PC-3 (cell line): Measurements from ENCODE around the gene ADD1. TPM values are rescaled to one million over a fixed set of nuclear protein-coding genes. Genes with fewer than 3 reads are reported as not detected.
"Not testable (repeated sequence)": the region's sequence is repeated elsewhere in the genome, so short reads cannot be mapped to it uniquely, and the experiment has no call there.

Source experiments
- ATAC-seq: fragments of 200-7000 bp; cut with Tn5 transposase; 2 replicates; pipeline ENCODE4 v1.9.1; 2020; ENCODE audit warnings: mild to moderate bottlenecking, moderate library complexity
- BruUV-seq: library from RNA; stranded (reverse); fragments of 400-500 nt; replicated peaks from 2 replicates; lab custom pipeline; 2021; lab: Mats Ljungman, UMichigan
- CTCF ChIA-PET: fragments of 300-600 bp; sonication (Branson Sonifier 250); formaldehyde crosslinking; loops from one replicate; lab custom pipeline; 2022; ENCODE audit warnings: antibody characterized with exemption; lab: Charles Lee
- POLR2A ChIA-PET: fragments of 300-600 bp; sonication (Branson Sonifier 250); formaldehyde crosslinking; loops from one replicate; lab custom pipeline; 2022; ENCODE audit warnings: antibody characterized with exemption; ENCODE audit not compliant: unreplicated experiment; lab: Charles Lee
- DNase-seq: peaks from one replicate; pipeline ENCODE4 v3.0.0-alpha.2; 2015
- H2AFZ ChIP-seq: fragments of 300-600 bp; sonication (generic); 2 replicates; pipeline ENCODE4 v1.6.0; 2016; ENCODE audit warnings: antibody characterized with exemption, low read length
- H3F3A ChIP-seq: fragments of 300-600 bp; sonication (generic); one replicate; pipeline ENCODE4 v1.6.0; 2017; ENCODE audit warnings: antibody characterized with exemption, low read length, control low read depth, mild to moderate bottlenecking; ENCODE audit not compliant: unreplicated experiment
- H3K27ac ChIP-seq: fragments of 300-600 bp; sonication (generic); 2 replicates; pipeline ENCODE4 v1.5.1; 2016; ENCODE audit warnings: mild to moderate bottlenecking, low read length
- H3K27me3 ChIP-seq: fragments of 300-600 bp; sonication (generic); 2 replicates; pipeline ENCODE4 v1.6.1; 2016; ENCODE audit warnings: low read length, mixed read lengths
- H3K36me3 ChIP-seq: fragments of 300-600 bp; sonication (generic); 2 replicates; pipeline ENCODE4 v1.6.1; 2016; ENCODE audit warnings: low read depth, mixed run types, low read length, mixed read lengths
- H3K4me1 ChIP-seq: fragments of 300-600 bp; sonication (generic); 2 replicates; pipeline ENCODE4 v1.5.1; 2016; ENCODE audit warnings: low read length; ENCODE audit not compliant: insufficient read depth
- H3K4me2 ChIP-seq: fragments of 300-600 bp; sonication (generic); 2 replicates; pipeline ENCODE4 v1.6.0; 2016; ENCODE audit warnings: low read length
- H3K4me3 ChIP-seq: fragments of 300-600 bp; sonication (generic); 2 replicates; pipeline ENCODE4 v1.5.1; 2016; ENCODE audit warnings: mild to moderate bottlenecking, low read length, mixed read lengths
- H3K79me2 ChIP-seq: fragments of 300-600 bp; sonication (generic); 2 replicates; pipeline ENCODE4 v1.6.1; 2017; ENCODE audit warnings: low read length, mixed read lengths
- H3K9ac ChIP-seq: fragments of 300-600 bp; sonication (generic); 2 replicates; pipeline ENCODE4 v1.6.0; 2016; ENCODE audit warnings: mild to moderate bottlenecking, low read length
- H3K9me2 ChIP-seq: fragments of 300-600 bp; sonication (generic); replicated peaks from 2 replicates; pipeline ENCODE4 v1.6.1; 2016; ENCODE audit warnings: mixed run types, low read length, mixed read lengths
- H3K9me3 ChIP-seq: fragments of 300-600 bp; sonication (generic); 2 replicates; pipeline ENCODE4 v1.6.1; 2016; ENCODE audit warnings: low read length, mixed read lengths
- H4K20me1 ChIP-seq: fragments of 300-600 bp; sonication (generic); 2 replicates; pipeline ENCODE4 v1.6.1; 2016; ENCODE audit warnings: low read length, mixed read lengths
- CTCF ChIP-seq: fragments of 300-600 bp; sonication (generic); conservative IDR thresholded peaks from 2 replicates; pipeline ENCODE4 v1.5.1; 2017; ENCODE audit warnings: antibody characterized with exemption, low read depth, mild to moderate bottlenecking, low read length
- EZH2 ChIP-seq: fragments of 300-600 bp; sonication (generic); IDR thresholded peaks from one replicate; pipeline ENCODE4 v1.6.1; 2017; ENCODE audit warnings: antibody characterized with exemption, mild to moderate bottlenecking, low read length; ENCODE audit not compliant: unreplicated experiment
- EZH2phosphoT487 ChIP-seq: fragments of 300-600 bp; sonication (generic); IDR thresholded peaks from 2 replicates; pipeline ENCODE4 v1.6.1; 2018; ENCODE audit warnings: mild to moderate bottlenecking, antibody characterized with exemption, low read length, borderline replicate concordance
- intact Hi-C: fragments of 100-400 bp; cut with micrococcal nuclease; formaldehyde crosslinking; loops from 2 replicates; pipeline ENCODE4 v1.9.0; 2023
- total RNA-seq: library from RNA; depleted of rRNA; stranded (reverse); fragments of >200 nt; gene quantifications from 2 replicates; pipeline ENCODE4 v1.2.3, GENCODE V29; 2014

Gene ADD1
- total RNA-seq, 1 experiment from 2014 or later, result 118 TPM

GRCh38 chr4:2913168-2913567, 69.5 kb downstream of the ADD1 start:
- TF ChIP-seq EZH2, result no peak
- ChIA-PET CTCF (no interaction called here), POLR2A (no interaction called here)
- 0 out of 2 replicates have a peak, but pooled peaks cover 10% of the 10 kb centered on the region for H3K36me3 ChIP-seq
- no peak for DNase-seq
- H3K4me2 ChIP-seq, result no peak overlapping the region
- no peak overlapping the region for H2AFZ ChIP-seq
- no peak overlapping the region for H3K9ac ChIP-seq
- H3K4me3 ChIP-seq, result no peak overlapping the region
- BruUV-seq, result no TSS peak
- H3F3A ChIP-seq, result no peaks in the 10 kb centered on the region
- no peaks in the 10 kb centered on the region for H3K9me3 ChIP-seq
- no peaks in the 10 kb centered on the region for H3K79me2 ChIP-seq
- peaks cover 2% of the 10 kb centered on the region for H3K4me1 ChIP-seq
- H4K20me1 ChIP-seq, result no peaks in the 10 kb centered on the region
- intact Hi-C loops, result no loop called here
- ATAC-seq, result no peak
- no peak overlapping the region for H3K27ac ChIP-seq
- H3K9me2 ChIP-seq, result no peaks in the 10 kb centered on the region
- H3K27me3 ChIP-seq, result no peaks in the 10 kb centered on the region

- H3K27me3 ChIP-seq, result no peaks in the 10 kb centered on the region
- no peaks in the 10 kb centered on the region for H3K9me2 ChIP-seq
- H3F3A ChIP-seq, result no peaks in the 10 kb centered on the region
- H3K79me2 ChIP-seq, result no peaks in the 10 kb centered on the region
- DNase-seq (no peak), ATAC-seq (no peak)
- ChIA-PET POLR2A (no interaction called here), CTCF (no interaction called here)
- no TSS peak for BruUV-seq
- H3K4me2 ChIP-seq, result no peak overlapping the region
- no peaks in the 10 kb centered on the region for H3K9me3 ChIP-seq
- H3K36me3 ChIP-seq, result 0 out of 2 replicates have a peak, but pooled peaks cover 9% of the 10 kb centered on the region
- H4K20me1 ChIP-seq, result no peaks in the 10 kb centered on the region
- no peak overlapping the region for H2AFZ ChIP-seq
- no peak for TF ChIP-seq EZH2
- no peak for TF ChIP-seq EZH2phosphoT487
- TF ChIP-seq CTCF, result no peak
- H3K4me3 ChIP-seq, result no peak overlapping the region
- intact Hi-C loops, result no loop called here
- no peaks in the 10 kb centered on the region for H3K4me1 ChIP-seq
- H3K9ac ChIP-seq, result no peak overlapping the region
- H3K27ac ChIP-seq, result no peak overlapping the region
These were observed 70.8 kb downstream of the ADD1 start for GRCh38 chr4:2914256-2915126.

- Histone ChIP-seq H3K9me2 (no peaks in the 10 kb centered on the region), H4K20me1 (no peaks in the 10 kb centered on the region), H3K4me2 (no peak overlapping the region), H2AFZ (no peak overlapping the region), H3F3A (no peaks in the 10 kb centered on the region), H3K9ac (no peak overlapping the region), H3K36me3 (0 out of 2 replicates have a peak, but pooled peaks cover 2% of the 10 kb centered on the region), H3K4me1 (no peaks in the 10 kb centered on the region), H3K27me3 (no peaks in the 10 kb centered on the region), H3K4me3 (no peak overlapping the region), H3K9me3 (no peaks in the 10 kb centered on the region), H3K27ac (no peak overlapping the region), H3K79me2 (no peaks in the 10 kb centered on the region)
- BruUV-seq, result no TSS peak
- ATAC-seq (no peak), DNase-seq (no peak)
- ChIA-PET CTCF (no interaction called here), POLR2A (no interaction called here)
- TF ChIP-seq CTCF (no peak), EZH2phosphoT487 (no peak), EZH2 (no peak)
- intact Hi-C loops, result no loop called here
These were observed 72.1 kb downstream of the ADD1 start for GRCh38 chr4:2915789-2916188.

GRCh38 chr4:2916696-2917095, 73.1 kb downstream of the ADD1 start:
- POLR2A ChIA-PET, BruUV-seq: not testable (repeated sequence)

GRCh38 chr4:2918300-2918699, 74.7 kb downstream of the ADD1 start:
- ATAC-seq, DNase-seq, intact Hi-C loops, CTCF ChIA-PET, H2AFZ ChIP-seq, H3F3A ChIP-seq, H3K9me2 ChIP-seq, H3K4me3 ChIP-seq, H3K27ac ChIP-seq, H3K4me2 ChIP-seq, BruUV-seq, H3K9ac ChIP-seq, H3K27me3 ChIP-seq, POLR2A ChIA-PET, H3K36me3 ChIP-seq, H3K4me1 ChIP-seq, H4K20me1 ChIP-seq, H3K79me2 ChIP-seq, H3K9me3 ChIP-seq: not testable (repeated sequence)

More at GRCh38 chr4:2916696-2917095, 73.1 kb downstream of the ADD1 start:
- H3K27me3 ChIP-seq, H4K20me1 ChIP-seq, ATAC-seq, H3K9me2 ChIP-seq, H3K9ac ChIP-seq, H3K4me2 ChIP-seq, H3K4me3 ChIP-seq, H3K79me2 ChIP-seq, H3K36me3 ChIP-seq, intact Hi-C loops, H3K27ac ChIP-seq, H3K9me3 ChIP-seq, DNase-seq, CTCF ChIA-PET, H2AFZ ChIP-seq, H3F3A ChIP-seq, H3K4me1 ChIP-seq: not testable (repeated sequence)
